C4-2B (cell line): ENCODE data around the gene CLSTN1.

Experiments used
- ZFX ChIP-seq: fragments of 450-650 bp; IDR thresholded peaks from 2 replicates; pipeline ENCODE4 v1.6.1; 2017
- TF ChIP-seq, protein P1 (sequence below): fragments of 450-650 bp; conservative IDR thresholded peaks from 2 replicates; pipeline ENCODE4 v1.5.1; 2017; ENCODE audit warnings: mild to moderate bottlenecking

DNA sequence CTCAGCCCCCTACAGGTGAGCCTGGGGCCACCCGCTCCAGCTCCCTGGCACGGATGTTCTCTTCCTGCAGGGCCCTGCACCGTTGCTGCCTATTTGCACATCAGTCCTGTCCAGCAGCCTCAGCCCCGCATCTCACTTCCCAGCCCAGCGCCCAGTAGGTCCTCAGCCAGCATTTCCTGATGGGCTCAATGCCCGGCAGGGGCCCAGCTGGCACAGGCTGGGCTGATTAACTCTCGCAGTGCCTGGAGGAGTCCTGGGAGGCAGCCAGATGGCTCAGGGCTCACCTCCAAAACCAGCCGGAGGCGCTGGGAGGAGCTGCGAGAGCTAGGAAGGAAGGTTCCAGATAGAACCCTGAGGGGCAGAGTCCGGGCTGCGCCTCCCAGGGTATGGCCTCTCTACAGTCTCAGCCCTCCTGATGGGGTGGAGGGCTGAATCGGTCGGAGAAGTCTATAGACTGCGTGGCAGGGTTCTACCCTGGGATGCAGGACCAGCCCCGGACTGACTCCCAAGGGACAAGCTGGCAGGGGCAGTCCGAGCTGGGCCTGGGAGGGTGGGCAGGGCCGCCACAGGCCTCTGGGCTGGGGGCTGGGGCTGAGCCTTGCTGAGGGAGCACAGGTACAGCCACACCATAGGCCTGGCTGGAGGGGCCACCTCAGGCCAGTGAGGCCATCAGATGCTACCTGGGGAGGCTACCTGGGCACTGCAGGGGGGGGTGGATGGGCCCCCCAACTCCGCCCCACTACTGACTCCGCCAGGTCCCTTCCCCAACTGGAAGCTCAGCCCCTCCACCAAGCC is 19.2 kb upstream of the CLSTN1 start:
- TF ChIP-seq, protein P1, sequence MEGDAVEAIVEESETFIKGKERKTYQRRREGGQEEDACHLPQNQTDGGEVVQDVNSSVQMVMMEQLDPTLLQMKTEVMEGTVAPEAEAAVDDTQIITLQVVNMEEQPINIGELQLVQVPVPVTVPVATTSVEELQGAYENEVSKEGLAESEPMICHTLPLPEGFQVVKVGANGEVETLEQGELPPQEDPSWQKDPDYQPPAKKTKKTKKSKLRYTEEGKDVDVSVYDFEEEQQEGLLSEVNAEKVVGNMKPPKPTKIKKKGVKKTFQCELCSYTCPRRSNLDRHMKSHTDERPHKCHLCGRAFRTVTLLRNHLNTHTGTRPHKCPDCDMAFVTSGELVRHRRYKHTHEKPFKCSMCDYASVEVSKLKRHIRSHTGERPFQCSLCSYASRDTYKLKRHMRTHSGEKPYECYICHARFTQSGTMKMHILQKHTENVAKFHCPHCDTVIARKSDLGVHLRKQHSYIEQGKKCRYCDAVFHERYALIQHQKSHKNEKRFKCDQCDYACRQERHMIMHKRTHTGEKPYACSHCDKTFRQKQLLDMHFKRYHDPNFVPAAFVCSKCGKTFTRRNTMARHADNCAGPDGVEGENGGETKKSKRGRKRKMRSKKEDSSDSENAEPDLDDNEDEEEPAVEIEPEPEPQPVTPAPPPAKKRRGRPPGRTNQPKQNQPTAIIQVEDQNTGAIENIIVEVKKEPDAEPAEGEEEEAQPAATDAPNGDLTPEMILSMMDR: no peak
- no peak for TF ChIP-seq ZFX
